GM23338 (cell line): ENCODE data around the gene MMP17. TPM values are rescaled to one million over a fixed set of nuclear protein-coding genes. Genes with fewer than 3 reads are reported as not detected.

ENCODE experiments used
- ATAC-seq: fragments of 200-7000 bp; cut with Tn5 transposase; 3 replicates; pipeline ENCODE4 v1.9.1; 2020
- DNase-seq: peaks from one replicate; pipeline ENCODE4 v3.0.0-alpha.2; 2015; ENCODE audit warnings: low spot score
- H2AFZ ChIP-seq: fragments of 200-600 bp; sonication (generic); 2 replicates; pipeline ENCODE4 v1.8.0; 2016; ENCODE audit warnings: antibody characterized with exemption, mild to moderate bottlenecking, moderate library complexity
- H3F3A ChIP-seq: fragments of 200-600 bp; sonication (generic); replicated peaks from 2 replicates; pipeline ENCODE4 v1.8.0; 2017; ENCODE audit warnings: antibody characterized with exemption, mixed run types, low read depth
- H3K27ac ChIP-seq: fragments of 200-600 bp; sonication (generic); 2 replicates; pipeline ENCODE4 v1.6.1; 2016; ENCODE audit warnings: low read depth
- H3K27me3 ChIP-seq: fragments of 200-600 bp; sonication (generic); 2 replicates; pipeline ENCODE4 v1.8.0; 2016; ENCODE audit warnings: mild to moderate bottlenecking, mixed run types, moderate library complexity; ENCODE audit not compliant: insufficient read depth
- H3K36me3 ChIP-seq: fragments of 200-600 bp; sonication (generic); 2 replicates; pipeline ENCODE4 v1.8.0; 2016; ENCODE audit warnings: mild to moderate bottlenecking; ENCODE audit not compliant: insufficient read depth
- H3K4me1 ChIP-seq: fragments of 200-600 bp; sonication (generic); 2 replicates; pipeline ENCODE4 v1.8.0; 2016; ENCODE audit warnings: mild to moderate bottlenecking, moderate library complexity; ENCODE audit not compliant: insufficient read depth
- H3K4me2 ChIP-seq: fragments of 200-600 bp; sonication (generic); 2 replicates; pipeline ENCODE4 v1.7.1; 2017; ENCODE audit warnings: mixed run types
- H3K4me3 ChIP-seq: fragments of 200-600 bp; sonication (generic); 2 replicates; pipeline ENCODE4 v1.6.1; 2016; ENCODE audit warnings: mixed run types
- H3K79me2 ChIP-seq: fragments of 200-600 bp; sonication (generic); replicated peaks from 2 replicates; pipeline ENCODE4 v1.8.0; 2017; ENCODE audit warnings: mild to moderate bottlenecking; ENCODE audit not compliant: insufficient read depth
- H3K9me2 ChIP-seq: fragments of 200-600 bp; sonication (generic); 2 replicates; pipeline ENCODE4 v1.8.0; 2017; ENCODE audit not compliant: insufficient read depth
- H4K20me1 ChIP-seq: fragments of 200-600 bp; sonication (generic); replicated peaks from 2 replicates; pipeline ENCODE4 v1.8.0; 2017; ENCODE audit warnings: mild to moderate bottlenecking; ENCODE audit not compliant: insufficient read depth
- H3K27ac Mint-ChIP-seq: 2 replicates; pipeline ENCODE4 v1.8.0; 2020; ENCODE audit warnings: inconsistent platforms, mild to moderate bottlenecking, moderate library complexity, mixed read lengths
- H3K27me3 Mint-ChIP-seq: 3 replicates; pipeline ENCODE4 v1.8.0; 2022; ENCODE audit warnings: low read depth, mild to moderate bottlenecking, moderate library complexity, mixed read lengths, inconsistent platforms; ENCODE audit not compliant: insufficient read depth, poor library complexity
- H3K36me3 Mint-ChIP-seq: 3 replicates; pipeline ENCODE4 v1.8.0; 2021; ENCODE audit warnings: low read depth, mild to moderate bottlenecking, inconsistent platforms, moderate library complexity, mixed read lengths
- H3K4me1 Mint-ChIP-seq: 3 replicates; pipeline ENCODE4 v1.8.0; 2020; ENCODE audit warnings: mild to moderate bottlenecking, inconsistent platforms, mixed read lengths
- H3K4me3 Mint-ChIP-seq: 3 replicates; pipeline ENCODE4 v1.8.0; 2021; ENCODE audit warnings: moderate library complexity, mild to moderate bottlenecking, inconsistent platforms, mixed read lengths
- H3K9me3 Mint-ChIP-seq: 3 replicates; pipeline ENCODE4 v1.8.0; 2020; ENCODE audit warnings: moderate library complexity, mild to moderate bottlenecking, inconsistent platforms, mixed read lengths
- CREB1 ChIP-seq: fragments of 250-450 bp; sonication (Bioruptor Pico); IDR thresholded peaks from 2 replicates; pipeline ENCODE4 v1.5.0; 2020; ENCODE audit warnings: low read depth, mild to moderate bottlenecking, moderate library complexity
- EZH2 ChIP-seq: fragments of 200-600 bp; sonication (generic); IDR thresholded peaks from one replicate; pipeline ENCODE4 v1.8.0; 2017; ENCODE audit warnings: antibody characterized with exemption, mild to moderate bottlenecking, low read depth; ENCODE audit not compliant: unreplicated experiment
- NANOG ChIP-seq: IDR thresholded peaks from 2 replicates; pipeline ENCODE4 v1.6.1; 2016; ENCODE audit warnings: antibody characterized with exemption, borderline replicate concordance
- POLR2AphosphoS5 ChIP-seq: IDR thresholded peaks from 2 replicates; pipeline ENCODE4 v1.6.1; 2016; ENCODE audit warnings: antibody characterized with exemption, low read depth
- ZNF331 ChIP-seq: fragments of 250-450 bp; sonication (Bioruptor Pico); IDR thresholded peaks from 2 replicates; pipeline ENCODE4 v1.5.0; 2020; ENCODE audit warnings: low read depth, mild to moderate bottlenecking, moderate library complexity
- polyA plus RNA-seq: library from polyadenylated mRNA; unstranded; fragments of >200 nt; fragmentation: Nextera tagmentation; extraction: Ambion mirVana; gene quantifications from 2 replicates; pipeline ENCODE4 v1.2.1, GENCODE V29; 2016
- total RNA-seq: library from RNA; depleted of rRNA; stranded (reverse); fragments of >200 nt; shearing (Covaris generic); gene quantifications from 2 replicates; pipeline ENCODE4 v1.2.3, GENCODE V29; 2014
- TF ChIP-seq, protein P1 (sequence below): fragments of 250-450 bp; sonication (Bioruptor Pico); IDR thresholded peaks from 2 replicates; pipeline ENCODE4 v1.5.0; 2020; ENCODE audit warnings: mild to moderate bottlenecking, moderate library complexity
- TF ChIP-seq, protein P2 (sequence below): IDR thresholded peaks from 2 replicates; pipeline ENCODE4 v1.6.1; 2016; ENCODE audit warnings: antibody characterized with exemption
- TF ChIP-seq, protein P3 (sequence below), 2 experiments: fragments of 200-600 bp in 1 of 2; sonication (generic) in 1 of 2; conservative IDR thresholded peaks; 2 replicates each; pipeline versions ENCODE4 v1.5.1 to v1.6.1; 2016 to 2017; ENCODE audit warnings: antibody characterized with exemption in 2 of 2, low read depth in 2 of 2, mild to moderate bottlenecking in 2 of 2, moderate library complexity in 1 of 2
- TF ChIP-seq, protein P4 (sequence below): IDR thresholded peaks from one replicate; pipeline ENCODE4 v1.6.1; 2018; ENCODE audit warnings: antibody characterized with exemption; ENCODE audit not compliant: unreplicated experiment

The MMP17 gene
- total and polyA plus RNA-seq, 2 experiments from 2014 or later = 10.4 to 48.5 TPM

DNA sequence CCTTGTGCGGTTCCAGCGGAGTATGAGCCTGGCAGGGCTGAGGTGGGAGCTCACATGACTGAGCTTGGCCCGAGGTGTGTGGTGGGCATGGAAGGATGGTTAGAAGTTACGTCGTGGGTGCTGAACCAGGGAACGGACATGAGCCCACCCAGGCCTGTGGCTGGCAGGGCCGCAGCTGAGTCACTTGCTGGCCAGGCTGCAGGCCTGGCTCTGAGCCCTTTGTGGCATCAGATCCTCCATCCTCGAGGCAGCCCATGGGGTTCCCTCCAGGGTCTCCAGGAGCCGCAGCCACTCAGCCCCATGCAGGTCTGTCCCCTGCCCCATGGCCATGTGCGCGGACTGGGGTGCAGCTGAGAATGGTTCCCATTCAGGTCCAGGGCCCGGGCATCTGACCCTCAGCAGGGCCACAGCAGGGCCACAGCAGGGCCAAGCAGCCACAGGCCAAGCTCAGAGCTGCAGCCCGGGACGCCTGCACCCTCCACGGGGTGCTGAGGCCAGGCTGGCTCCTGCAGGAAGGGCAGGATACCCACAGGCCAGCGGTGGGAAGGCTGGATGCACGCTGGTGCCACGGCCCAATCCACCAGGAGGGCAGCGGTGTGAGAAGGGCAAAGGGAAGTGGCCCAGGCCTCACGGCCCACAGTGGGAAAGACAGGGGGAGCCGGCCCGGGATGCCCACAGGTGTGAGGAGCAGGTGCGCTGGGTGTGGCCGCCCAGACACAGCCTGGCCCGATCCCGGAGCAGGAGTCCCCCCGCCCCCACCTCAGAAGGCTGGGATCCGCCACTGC, 39.9 kb downstream of the MMP17 start (continued):
- TF ChIP-seq, protein P1, sequence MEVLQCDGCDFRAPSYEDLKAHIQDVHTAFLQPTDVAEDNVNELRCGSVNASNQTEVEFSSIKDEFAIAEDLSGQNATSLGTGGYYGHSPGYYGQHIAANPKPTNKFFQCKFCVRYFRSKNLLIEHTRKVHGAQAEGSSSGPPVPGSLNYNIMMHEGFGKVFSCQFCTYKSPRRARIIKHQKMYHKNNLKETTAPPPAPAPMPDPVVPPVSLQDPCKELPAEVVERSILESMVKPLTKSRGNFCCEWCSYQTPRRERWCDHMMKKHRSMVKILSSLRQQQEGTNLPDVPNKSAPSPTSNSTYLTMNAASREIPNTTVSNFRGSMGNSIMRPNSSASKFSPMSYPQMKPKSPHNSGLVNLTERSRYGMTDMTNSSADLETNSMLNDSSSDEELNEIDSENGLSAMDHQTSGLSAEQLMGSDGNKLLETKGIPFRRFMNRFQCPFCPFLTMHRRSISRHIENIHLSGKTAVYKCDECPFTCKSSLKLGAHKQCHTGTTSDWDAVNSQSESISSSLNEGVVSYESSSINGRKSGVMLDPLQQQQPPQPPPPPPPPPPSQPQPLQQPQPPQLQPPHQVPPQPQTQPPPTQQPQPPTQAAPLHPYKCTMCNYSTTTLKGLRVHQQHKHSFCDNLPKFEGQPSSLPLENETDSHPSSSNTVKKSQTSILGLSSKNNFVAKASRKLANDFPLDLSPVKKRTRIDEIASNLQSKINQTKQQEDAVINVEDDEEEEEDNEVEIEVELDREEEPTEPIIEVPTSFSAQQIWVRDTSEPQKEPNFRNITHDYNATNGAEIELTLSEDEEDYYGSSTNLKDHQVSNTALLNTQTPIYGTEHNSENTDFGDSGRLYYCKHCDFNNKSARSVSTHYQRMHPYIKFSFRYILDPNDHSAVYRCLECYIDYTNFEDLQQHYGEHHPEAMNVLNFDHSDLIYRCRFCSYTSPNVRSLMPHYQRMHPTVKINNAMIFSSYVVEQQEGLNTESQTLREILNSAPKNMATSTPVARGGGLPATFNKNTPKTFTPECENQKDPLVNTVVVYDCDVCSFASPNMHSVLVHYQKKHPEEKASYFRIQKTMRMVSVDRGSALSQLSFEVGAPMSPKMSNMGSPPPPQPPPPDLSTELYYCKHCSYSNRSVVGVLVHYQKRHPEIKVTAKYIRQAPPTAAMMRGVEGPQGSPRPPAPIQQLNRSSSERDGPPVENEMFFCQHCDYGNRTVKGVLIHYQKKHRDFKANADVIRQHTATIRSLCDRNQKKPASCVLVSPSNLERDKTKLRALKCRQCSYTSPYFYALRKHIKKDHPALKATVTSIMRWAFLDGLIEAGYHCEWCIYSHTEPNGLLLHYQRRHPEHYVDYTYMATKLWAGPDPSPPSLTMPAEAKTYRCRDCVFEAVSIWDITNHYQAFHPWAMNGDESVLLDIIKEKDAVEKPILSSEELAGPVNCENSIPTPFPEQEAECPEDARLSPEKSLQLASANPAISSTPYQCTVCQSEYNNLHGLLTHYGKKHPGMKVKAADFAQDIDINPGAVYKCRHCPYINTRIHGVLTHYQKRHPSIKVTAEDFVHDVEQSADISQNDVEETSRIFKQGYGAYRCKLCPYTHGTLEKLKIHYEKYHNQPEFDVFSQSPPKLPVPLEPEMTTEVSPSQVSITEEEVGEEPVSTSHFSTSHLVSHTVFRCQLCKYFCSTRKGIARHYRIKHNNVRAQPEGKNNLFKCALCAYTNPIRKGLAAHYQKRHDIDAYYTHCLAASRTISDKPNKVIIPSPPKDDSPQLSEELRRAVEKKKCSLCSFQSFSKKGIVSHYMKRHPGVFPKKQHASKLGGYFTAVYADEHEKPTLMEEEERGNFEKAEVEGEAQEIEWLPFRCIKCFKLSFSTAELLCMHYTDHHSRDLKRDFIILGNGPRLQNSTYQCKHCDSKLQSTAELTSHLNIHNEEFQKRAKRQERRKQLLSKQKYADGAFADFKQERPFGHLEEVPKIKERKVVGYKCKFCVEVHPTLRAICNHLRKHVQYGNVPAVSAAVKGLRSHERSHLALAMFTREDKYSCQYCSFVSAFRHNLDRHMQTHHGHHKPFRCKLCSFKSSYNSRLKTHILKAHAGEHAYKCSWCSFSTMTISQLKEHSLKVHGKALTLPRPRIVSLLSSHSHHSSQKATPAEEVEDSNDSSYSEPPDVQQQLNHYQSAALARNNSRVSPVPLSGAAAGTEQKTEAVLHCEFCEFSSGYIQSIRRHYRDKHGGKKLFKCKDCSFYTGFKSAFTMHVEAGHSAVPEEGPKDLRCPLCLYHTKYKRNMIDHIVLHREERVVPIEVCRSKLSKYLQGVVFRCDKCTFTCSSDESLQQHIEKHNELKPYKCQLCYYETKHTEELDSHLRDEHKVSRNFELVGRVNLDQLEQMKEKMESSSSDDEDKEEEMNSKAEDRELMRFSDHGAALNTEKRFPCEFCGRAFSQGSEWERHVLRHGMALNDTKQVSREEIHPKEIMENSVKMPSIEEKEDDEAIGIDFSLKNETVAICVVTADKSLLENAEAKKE (CRISPR knock-in tag) = no peak
- TF ChIP-seq, protein P2, sequence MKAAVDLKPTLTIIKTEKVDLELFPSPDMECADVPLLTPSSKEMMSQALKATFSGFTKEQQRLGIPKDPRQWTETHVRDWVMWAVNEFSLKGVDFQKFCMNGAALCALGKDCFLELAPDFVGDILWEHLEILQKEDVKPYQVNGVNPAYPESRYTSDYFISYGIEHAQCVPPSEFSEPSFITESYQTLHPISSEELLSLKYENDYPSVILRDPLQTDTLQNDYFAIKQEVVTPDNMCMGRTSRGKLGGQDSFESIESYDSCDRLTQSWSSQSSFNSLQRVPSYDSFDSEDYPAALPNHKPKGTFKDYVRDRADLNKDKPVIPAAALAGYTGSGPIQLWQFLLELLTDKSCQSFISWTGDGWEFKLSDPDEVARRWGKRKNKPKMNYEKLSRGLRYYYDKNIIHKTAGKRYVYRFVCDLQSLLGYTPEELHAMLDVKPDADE = no peak

DNA sequence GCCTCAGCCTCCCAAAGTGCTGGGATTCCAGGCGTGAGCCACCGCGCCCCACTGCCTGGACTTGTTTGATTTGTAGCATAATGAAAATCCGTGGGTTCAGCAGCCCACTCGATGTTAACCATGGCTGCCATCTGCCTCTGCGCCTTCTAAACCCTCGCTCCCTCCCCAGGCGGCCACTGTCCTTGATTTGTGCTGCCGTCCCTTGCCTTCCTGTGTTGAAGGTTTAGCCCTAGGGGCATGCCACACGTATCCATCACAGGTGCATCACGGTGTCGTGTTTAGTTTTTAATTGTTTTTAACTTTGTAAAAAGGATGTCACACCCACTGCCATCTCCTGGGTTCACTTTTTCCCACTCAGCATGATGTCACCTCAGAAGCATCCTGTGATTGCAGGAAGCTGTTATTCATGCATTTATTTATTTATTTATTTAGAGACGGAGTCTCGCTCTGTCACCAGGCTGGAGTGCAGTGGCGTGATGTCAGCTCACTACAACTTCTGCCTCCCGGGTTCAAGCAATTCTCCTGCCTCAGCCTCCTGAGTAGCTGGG, 41.8 kb downstream of the MMP17 start:
- H2AFZ ChIP-seq = no peak overlapping the region
- ATAC-seq (no peak), DNase-seq (no peak)
- Mint-ChIP-seq H3K9me3 (peaks cover 16% of the 10 kb centered on the region), H3K27me3 (peaks cover 3% of the 10 kb centered on the region), H3K27ac (no peak overlapping the region), H3K36me3 (peaks cover 5% of the 10 kb centered on the region; the same call in 2 of the 3 replicates), H3K4me1 (peaks cover 5% of the 10 kb centered on the region; the same call in 1 of the 3 replicates), H3K4me3 (no peak overlapping the region)
- no peaks in the 10 kb centered on the region for H3K36me3 ChIP-seq
- no peak overlapping the region for H3K4me3 ChIP-seq
- no peaks in the 10 kb centered on the region for H4K20me1 ChIP-seq
- no peak overlapping the region for H3K27ac ChIP-seq
- no peaks in the 10 kb centered on the region for H3K27me3 ChIP-seq
- no peaks in the 10 kb centered on the region for H3K4me1 ChIP-seq
- H3K9me2 ChIP-seq = no peaks in the 10 kb centered on the region
- H3F3A ChIP-seq = no peaks in the 10 kb centered on the region
- H3K79me2 ChIP-seq = no peaks in the 10 kb centered on the region
- no peak overlapping the region for H3K4me2 ChIP-seq
- TF ChIP-seq CREB1 = no peak
- TF ChIP-seq POLR2AphosphoS5 = no peak
- TF ChIP-seq, protein P2 = no peak
- no peak for TF ChIP-seq NANOG
- TF ChIP-seq EZH2 = no peak
- TF ChIP-seq, protein P3, sequence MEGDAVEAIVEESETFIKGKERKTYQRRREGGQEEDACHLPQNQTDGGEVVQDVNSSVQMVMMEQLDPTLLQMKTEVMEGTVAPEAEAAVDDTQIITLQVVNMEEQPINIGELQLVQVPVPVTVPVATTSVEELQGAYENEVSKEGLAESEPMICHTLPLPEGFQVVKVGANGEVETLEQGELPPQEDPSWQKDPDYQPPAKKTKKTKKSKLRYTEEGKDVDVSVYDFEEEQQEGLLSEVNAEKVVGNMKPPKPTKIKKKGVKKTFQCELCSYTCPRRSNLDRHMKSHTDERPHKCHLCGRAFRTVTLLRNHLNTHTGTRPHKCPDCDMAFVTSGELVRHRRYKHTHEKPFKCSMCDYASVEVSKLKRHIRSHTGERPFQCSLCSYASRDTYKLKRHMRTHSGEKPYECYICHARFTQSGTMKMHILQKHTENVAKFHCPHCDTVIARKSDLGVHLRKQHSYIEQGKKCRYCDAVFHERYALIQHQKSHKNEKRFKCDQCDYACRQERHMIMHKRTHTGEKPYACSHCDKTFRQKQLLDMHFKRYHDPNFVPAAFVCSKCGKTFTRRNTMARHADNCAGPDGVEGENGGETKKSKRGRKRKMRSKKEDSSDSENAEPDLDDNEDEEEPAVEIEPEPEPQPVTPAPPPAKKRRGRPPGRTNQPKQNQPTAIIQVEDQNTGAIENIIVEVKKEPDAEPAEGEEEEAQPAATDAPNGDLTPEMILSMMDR (conservative IDR thresholded peaks at IDR 0.05; ENCODE audit: low read depth in 2 of 2) = no peak
- TF ChIP-seq, protein P4, sequence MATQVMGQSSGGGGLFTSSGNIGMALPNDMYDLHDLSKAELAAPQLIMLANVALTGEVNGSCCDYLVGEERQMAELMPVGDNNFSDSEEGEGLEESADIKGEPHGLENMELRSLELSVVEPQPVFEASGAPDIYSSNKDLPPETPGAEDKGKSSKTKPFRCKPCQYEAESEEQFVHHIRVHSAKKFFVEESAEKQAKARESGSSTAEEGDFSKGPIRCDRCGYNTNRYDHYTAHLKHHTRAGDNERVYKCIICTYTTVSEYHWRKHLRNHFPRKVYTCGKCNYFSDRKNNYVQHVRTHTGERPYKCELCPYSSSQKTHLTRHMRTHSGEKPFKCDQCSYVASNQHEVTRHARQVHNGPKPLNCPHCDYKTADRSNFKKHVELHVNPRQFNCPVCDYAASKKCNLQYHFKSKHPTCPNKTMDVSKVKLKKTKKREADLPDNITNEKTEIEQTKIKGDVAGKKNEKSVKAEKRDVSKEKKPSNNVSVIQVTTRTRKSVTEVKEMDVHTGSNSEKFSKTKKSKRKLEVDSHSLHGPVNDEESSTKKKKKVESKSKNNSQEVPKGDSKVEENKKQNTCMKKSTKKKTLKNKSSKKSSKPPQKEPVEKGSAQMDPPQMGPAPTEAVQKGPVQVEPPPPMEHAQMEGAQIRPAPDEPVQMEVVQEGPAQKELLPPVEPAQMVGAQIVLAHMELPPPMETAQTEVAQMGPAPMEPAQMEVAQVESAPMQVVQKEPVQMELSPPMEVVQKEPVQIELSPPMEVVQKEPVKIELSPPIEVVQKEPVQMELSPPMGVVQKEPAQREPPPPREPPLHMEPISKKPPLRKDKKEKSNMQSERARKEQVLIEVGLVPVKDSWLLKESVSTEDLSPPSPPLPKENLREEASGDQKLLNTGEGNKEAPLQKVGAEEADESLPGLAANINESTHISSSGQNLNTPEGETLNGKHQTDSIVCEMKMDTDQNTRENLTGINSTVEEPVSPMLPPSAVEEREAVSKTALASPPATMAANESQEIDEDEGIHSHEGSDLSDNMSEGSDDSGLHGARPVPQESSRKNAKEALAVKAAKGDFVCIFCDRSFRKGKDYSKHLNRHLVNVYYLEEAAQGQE = no peak
- no peak for TF ChIP-seq ZNF331
